A549 treated with CpdA at 1 μM for 4 hours (cell line): ENCODE data around the gene FAAP24. TPM values are rescaled to one million over a fixed set of nuclear protein-coding genes. Genes with fewer than 3 reads are reported as not detected.

Experiments
- total RNA-seq: library from RNA; stranded (reverse); fragments of 200-300 nt; extraction: Qiagen RNA extraction; gene quantifications from 5 replicates; pipeline ENCODE4 v1.2.3, GENCODE V29; 2022; ENCODE audit warnings: low read depth

Gene FAAP24, protein sequence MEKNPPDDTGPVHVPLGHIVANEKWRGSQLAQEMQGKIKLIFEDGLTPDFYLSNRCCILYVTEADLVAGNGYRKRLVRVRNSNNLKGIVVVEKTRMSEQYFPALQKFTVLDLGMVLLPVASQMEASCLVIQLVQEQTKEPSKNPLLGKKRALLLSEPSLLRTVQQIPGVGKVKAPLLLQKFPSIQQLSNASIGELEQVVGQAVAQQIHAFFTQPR
- total RNA-seq: 14.8 to 17.8 TPM (median 15.4 TPM) in 5 replicates

DNA sequence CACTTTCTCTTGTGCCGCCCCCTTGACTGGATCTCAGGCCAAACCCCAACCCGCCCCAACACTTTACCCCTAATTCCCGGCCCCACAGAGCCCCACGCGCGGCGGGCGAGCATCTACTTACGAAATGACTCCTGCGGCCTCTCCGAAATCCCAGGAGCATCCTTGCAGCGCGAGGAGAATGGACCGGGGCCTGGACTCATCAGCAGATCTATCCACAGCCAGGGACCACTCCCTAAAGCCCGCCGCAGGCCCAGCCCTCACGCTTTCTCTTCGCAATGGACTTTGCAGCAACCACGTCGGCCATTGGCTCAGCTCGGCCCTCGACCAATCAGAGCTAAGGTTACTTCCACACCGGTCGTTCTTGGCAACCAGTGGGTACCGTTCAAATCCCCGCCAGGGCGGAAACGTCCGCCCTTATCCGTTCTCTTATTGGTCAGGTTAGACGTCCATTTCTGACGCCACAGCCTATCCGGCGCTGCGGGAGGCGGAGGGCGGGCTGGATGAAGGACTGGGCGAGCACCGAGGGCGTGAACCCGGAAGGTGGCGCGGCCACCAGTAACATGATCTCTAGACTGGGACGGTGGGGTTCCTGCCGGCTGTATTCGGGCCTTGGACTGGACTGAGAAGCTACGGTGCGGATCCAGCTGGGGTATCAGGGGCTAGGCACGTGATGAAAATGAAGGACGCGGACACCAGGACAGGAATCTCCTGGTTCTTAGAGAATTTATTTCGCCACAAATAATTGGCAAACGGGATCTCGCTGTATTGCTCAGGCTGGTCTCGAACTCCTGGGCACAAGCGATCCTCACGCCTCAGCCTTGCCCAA, at the start of gene FAAP24, which contains the start of gene CEP89:
FAAP24 (plus strand) TSS at position 528 of the 826 bp plus-strand sequence. CDS start 955 bp downstream, outside the sequence.
CEP89 (minus strand) TSS at position 244 of the 826 bp plus-strand sequence; CDS start at position 160, 84 bp downstream.

Other genes starting within 250 kb of the FAAP24 start
- gene SLC7A9, start 102.5 kb upstream of the FAAP24 start, total RNA-seq: 0.35 to 0.67 TPM (median 0.52 TPM) in 4 of 5 replicates, not detected in the other
- 40.9 to 49.6 TPM (median 45.7 TPM) in 5 replicates for gene CEP89, start 284 bp upstream of the FAAP24 start, total RNA-seq
- 50.9 to 71.5 TPM (median 56.4 TPM) in 5 replicates for gene RHPN2, start 92.6 kb downstream of the FAAP24 start, total RNA-seq
- 13.2 to 15.5 TPM (median 14.9 TPM) in 5 replicates for gene GPATCH1, start 108.9 kb downstream of the FAAP24 start, total RNA-seq
- not detected in 5 replicates for gene WDR88, start 159.9 kb downstream of the FAAP24 start, total RNA-seq
- gene LRP3, start 222.1 kb downstream of the FAAP24 start, total RNA-seq: 30.8 to 58.6 TPM (median 51.9 TPM) in 5 replicates